ENCODE measurements around the gene PHF5A.
"Not testable (repeated sequence)": the region's sequence is repeated elsewhere in the genome, so short reads cannot be mapped to it uniquely, and the experiment has no call there.

PHF5A gene

DNA sequence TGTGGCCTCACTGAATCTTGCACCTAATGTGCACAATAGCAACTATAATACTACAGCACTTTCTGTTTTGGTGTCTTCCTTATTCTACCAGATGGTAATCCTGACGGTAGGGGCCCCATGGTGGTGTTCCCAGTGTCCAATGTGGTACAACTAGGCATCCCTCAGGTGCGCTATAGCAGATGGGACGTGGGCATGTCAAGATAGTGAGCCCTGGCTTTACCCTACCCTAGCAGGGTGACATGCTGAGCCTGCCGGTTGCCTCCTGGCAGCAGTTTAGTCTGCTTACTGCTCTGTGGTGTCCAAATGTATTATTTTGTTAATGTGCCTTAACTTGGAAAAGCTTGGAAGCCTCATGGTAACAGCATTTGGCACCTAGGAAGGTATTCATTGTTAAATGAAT is 19.6 kb upstream of the PHF5A start:
- DNase-seq (ENCODE audit: low read depth, low spot score): no peak

DNA sequence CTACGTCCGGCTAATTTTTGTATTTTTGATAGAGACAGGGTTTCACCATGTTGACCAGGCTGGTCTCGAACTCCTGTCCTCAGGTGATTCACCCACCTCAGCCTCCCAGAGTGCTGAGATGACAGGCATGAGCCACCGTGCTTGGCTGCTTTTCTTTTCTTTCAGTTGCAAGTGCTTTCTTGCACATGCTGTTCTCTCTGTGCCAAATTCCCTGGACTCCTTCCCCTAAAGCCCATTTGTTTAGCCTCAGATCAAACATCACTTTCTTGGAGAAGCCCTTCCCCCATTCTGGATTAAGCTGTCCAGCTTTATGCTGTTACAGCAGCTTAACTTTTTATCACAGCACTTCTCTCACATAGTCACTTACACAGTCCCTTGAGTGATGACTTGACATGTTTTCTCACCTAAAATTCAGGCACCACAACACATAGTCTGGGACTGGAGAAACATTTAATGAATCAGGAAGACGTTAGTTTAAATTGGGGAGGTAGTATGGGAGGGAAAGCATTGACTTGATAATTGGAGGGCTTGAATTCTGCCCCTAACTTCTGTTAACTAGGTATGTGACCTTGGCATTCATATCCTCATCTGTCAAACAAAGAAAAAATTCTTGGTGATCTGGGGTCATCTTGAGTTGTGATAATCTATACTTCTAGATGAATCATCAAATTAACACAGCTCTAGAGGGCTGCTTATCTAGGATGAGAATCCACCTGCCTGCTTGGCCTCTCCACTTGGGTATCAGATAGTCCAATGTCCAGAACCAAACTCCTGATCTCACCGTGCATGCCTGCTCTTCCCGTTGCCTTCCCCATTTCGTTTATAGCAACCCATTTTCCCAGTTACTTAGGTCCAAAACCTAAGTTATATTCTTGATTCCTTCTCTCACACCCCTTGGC is 18.8 kb upstream of the PHF5A start:
- DNase-seq (ENCODE audit: low read depth, low spot score): no peak

- DNase-seq (ENCODE audit: low read depth, low spot score): no peak
Measured at GRCh38 chr22:41485033-41485432, 16.5 kb upstream of the PHF5A start.

GRCh38 chr22:41482319-41482935 is 13.9 kb upstream of the PHF5A start:
- peak; percentile 61 for DNase-seq (ENCODE audit: low read depth, low spot score)

GRCh38 chr22:41481925-41482318 is 13.4 kb upstream of the PHF5A start:
- no peak for DNase-seq (ENCODE audit: low read depth, low spot score)

- peak; percentile 73 for DNase-seq (ENCODE audit: low read depth, low spot score)
Measured at GRCh38 chr22:41481131-41481830, 12.8 kb upstream of the PHF5A start.

- peak; percentile 80 for DNase-seq (ENCODE audit: low read depth, low spot score)
Measured at GRCh38 chr22:41480397-41480735, 11.9 kb upstream of the PHF5A start.

- DNase-seq (ENCODE audit: low read depth, low spot score): peak; percentile 90
Measured at GRCh38 chr22:41479671-41480396, 11.3 kb upstream of the PHF5A start.

- DNase-seq (ENCODE audit: low read depth, low spot score): no peak
Measured at GRCh38 chr22:41478891-41479521, 10.5 kb upstream of the PHF5A start.

GRCh38 chr22:41478473-41478872 is 10.0 kb upstream of the PHF5A start:
- DNase-seq (ENCODE audit: low read depth, low spot score): no peak

- no peak for DNase-seq (ENCODE audit: low read depth, low spot score)
Measured at GRCh38 chr22:41474872-41475451, 6.5 kb upstream of the PHF5A start.

- DNase-seq (ENCODE audit: low read depth, low spot score): no peak
Measured at GRCh38 chr22:41471568-41471967, 3.1 kb upstream of the PHF5A start.

- no peak for DNase-seq (ENCODE audit: low read depth, low spot score)
Measured at GRCh38 chr22:41470886-41471285, 2.4 kb upstream of the PHF5A start.

GRCh38 chr22:41469218-41469851 is 843 bp upstream of the PHF5A start:
- no peak for DNase-seq (ENCODE audit: low read depth, low spot score)

- DNase-seq (ENCODE audit: low read depth, low spot score): no peak
Measured at GRCh38 chr22:41461901-41462300, 6.6 kb downstream of the PHF5A start.

- not testable (repeated sequence) for DNase-seq (ENCODE audit: low read depth, low spot score)
Measured at GRCh38 chr22:41460071-41460470, 8.4 kb downstream of the PHF5A start.

DNA sequence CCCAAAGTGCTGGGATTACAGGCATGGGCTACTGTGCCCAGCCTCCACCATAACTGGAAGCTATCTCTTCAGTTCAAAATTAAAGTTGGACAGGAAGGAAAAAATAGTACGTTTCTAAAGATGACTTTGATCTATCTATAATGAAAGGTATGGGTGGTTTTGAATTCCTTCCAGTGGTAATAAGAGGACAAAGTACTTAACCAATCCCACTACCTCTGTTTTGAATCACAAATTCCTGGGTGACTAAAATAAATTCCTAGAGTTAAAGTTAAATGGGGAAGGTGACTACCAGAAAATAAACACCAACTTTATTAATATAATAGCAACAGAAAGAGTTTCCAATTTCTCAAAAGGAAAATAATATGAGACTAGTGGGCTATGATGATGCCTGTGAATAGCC is 9.1 kb downstream of the PHF5A start:
- DNase-seq (ENCODE audit: low read depth, low spot score): peak; percentile 49

DNA sequence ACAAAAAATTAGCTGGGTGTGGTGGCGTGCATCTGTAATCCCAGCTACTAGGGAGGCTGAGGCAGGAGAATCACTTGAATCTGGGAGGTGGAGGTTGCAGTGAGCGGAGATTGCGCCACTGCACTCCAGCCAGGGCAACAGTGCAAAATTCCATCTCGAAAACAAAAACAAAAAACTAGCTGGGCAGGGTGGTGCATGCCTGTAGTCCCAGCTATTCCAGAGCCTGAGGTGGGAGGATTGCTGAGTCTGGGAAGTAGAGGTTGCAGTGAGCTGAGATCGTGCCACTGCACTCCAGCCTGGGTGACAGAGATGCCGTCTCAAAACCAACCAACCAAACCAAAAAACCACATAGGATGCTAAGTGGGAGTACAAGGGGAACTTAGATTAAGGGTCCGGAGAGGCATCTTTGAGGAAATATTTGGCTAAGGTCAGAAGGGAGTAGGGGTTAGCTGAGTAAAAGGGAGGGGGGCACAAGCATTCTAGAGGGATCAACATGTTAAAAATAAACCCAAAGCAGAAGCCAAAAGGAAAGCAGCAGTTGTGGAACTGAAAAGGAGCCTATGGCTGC is 10.2 kb downstream of the PHF5A start:
- DNase-seq (ENCODE audit: low read depth, low spot score): no peak

DNA sequence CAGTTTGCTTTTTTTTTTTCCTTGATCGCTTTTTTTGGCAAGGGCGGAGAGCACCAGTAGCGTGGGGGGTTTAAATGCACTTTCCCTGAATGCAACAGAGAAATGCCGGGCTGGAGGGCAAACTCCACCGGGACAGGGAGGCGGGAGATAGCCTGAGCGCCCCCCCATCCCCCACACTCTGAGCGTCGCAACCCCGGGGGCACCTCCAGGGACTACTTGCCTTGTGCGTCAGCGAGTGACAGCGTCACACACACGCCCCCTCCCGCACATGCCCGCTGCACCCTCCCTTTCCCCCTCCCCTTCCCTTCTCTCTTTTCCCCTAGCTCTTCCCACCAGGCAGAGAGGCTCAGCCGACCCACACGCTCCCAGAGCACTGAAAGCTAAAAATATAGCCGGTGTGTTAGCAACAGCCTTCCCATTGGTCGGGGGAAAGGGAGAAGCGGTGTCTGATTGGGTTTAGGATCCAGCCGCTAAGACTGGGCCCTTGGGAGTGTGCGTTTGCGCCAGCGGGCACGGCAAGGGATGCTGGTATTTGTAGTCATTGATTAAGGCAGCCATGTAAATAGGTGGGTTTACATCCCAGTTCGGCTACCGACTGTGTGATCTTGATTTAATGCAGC is 20.2 kb downstream of the PHF5A start:
- DNase-seq (ENCODE audit: low read depth, low spot score): peak; percentile 99

All from astrocyte of the hippocampus (primary cell).